ENCODE data around the gene TEN1.
A peak's percentile ranks its signal among the peaks of the same experiment; 100 is the strongest.

TEN1 gene

DNA sequence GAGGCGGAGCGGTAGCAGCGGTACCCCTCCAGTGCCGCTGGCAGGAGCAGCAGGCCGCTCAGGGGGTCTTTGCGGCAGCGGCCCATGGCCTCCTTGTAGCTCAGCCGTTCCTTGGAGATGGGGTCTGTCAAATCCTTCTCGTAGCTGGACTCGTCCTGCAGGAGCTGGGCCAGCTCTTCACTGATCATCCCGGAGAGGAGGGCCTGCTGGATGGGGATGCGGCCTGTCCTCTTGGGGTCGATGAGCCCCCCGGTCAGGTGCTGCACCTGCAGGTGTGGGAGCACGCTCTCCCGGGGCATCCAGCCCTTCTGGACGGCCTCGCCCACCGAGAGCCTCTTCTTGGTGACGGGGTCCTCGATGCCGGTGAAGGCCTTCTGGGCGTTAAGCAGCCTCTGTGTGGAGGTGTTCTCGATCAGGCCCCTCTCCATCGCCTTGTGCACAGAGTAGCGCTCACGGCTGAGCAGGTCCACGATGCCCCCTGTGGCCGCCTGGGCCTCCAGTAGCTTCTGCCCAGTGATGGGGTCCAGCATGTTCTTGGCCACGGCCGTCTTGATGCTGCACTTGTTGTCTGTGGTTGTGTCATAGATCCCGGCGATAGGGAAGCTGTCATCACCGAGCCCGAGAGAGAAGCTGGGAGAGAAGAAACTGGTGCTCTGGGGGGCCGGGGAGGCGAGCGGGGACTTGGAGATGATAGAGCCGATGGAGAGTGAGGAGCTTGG lies 28.2 kb downstream of the TEN1 start:
- DNase-seq (ENCODE audit: low spot score), result no peak

DNA sequence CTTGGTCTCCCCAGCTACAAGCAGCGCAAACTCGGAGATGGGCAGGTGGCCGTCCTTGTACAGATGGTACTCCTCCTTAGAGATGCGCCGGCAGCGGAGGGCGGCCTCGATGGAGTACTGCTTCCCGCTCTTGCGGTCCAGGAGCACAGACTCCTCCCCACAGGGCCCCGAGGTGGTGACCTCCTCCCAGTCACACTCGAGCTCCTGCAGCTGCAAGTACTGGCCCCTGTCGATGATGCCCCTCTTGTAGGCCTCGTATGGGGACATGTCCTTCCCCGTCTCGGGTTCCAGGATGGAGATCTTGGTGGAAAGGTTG lies 28.8 kb downstream of the TEN1 start:
- DNase-seq (ENCODE audit: low spot score), result no peak

DNA sequence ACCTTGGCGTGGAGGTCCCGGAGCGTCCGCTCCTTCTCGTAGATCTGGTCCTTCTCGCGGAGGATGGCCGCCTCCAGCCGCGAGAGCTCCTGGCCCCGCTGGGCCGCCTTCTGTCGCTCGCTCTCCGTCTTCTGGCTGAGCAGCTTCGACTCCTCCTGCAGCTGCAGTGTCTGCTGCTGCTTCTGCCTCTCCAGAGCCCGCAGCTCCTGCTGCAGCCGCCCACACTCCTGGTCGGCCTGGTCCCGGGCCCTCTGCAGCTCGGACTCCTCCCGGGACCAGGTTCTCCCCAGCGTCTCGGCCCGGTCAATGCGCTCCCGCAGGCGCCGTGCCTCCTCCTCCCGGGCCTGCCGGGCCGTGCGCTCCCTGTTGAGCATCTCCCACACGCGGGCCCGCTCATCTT lies 29.2 kb downstream of the TEN1 start:
- DNase-seq (ENCODE audit: low spot score), result no peak

DNA sequence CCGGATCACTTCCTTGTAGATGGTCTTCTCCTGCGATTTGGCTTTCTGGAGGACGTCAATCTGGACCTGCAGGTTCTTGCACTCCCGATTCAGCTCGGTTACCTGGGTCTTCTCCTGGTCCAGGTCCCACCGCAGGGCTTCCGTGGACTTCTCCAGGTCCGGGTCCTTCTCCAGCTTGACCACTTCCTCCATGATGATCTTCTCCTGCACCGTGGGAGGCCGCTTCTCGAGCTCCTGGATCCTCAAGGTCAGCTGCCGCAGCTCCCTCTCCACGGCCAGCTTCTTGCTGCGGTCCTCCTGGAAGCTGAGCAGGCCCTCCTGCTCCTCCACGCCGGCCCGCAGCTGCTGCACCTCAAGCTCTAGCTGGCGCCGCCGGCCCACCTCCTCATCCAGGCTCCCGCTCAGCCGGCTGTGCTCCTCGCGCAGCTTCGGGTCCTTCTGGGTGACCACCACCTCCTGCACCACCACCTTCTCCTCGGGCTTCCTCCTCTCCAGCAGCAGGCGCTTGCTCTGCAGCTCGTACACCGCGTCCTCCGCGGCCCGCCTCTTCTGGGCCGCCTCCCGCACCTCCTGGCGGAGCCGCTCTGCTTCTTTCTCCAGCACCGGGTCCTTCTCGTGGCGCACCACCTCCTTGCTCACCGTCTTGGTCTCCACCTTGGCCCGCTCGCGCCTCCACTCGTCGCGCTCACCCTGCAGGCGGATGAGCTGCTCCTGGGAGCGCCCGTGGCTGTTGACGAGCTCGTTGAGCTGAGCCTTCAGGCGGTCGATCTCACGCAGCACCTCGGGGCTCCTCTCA lies 29.8 kb downstream of the TEN1 start:
- no peak for DNase-seq (ENCODE audit: low spot score)

DNA sequence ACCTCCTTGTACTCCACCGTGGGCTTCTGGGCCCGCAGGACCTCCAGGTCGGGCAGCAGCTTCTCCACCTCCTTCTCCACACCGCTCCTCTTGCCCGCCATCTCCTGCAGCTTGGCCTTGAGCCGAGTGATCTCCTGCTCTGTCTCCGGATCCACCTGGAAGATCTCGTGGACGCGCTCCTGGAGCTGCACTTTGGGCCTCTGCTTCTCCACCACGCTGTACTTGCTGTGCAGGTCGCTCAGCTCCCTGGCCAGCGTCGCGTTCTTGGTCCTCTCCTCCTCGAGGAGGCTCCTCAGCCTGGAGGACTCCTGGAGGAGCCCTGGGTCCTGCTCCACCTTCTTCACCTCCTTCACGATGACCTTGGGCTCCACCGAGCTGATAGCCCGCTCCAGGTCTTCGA lies 30.4 kb downstream of the TEN1 start:
- no peak for DNase-seq (ENCODE audit: low spot score)

DNA sequence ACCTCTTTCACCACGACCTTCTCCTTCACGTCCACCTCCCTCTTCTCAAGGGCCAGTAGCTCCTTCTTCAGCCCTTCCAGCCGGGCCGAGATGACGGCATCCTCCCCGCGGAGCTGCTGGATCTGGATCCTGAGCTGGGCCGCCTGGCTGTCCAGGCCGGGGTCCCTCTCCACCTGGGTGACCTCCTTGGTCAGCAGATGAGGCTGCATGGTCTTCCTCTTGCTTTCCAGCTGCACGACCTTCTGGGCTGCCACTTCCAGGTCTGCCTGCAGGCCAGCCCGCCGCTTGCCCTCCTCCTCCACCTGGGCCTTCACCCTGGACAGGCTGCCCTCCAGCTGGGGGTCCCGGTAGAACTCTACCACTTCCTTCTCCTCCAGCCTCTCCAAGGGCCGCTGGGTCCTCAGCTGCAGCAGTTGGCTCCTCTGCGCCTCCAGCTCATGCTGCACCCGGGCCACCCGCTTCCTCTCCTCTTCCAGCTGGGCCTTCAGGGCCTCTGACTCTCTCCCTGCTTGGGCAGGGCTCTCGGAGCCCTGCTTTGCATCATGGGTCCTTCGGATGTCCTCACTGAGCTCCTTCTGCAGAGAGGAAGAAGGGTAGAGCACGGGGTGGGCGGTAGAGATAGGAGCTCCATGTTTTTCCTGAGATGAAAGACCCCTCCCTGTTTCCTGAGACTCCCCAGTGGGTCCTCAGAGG lies 31.1 kb downstream of the TEN1 start:
- DNase-seq (ENCODE audit: low spot score), result no peak

DNA sequence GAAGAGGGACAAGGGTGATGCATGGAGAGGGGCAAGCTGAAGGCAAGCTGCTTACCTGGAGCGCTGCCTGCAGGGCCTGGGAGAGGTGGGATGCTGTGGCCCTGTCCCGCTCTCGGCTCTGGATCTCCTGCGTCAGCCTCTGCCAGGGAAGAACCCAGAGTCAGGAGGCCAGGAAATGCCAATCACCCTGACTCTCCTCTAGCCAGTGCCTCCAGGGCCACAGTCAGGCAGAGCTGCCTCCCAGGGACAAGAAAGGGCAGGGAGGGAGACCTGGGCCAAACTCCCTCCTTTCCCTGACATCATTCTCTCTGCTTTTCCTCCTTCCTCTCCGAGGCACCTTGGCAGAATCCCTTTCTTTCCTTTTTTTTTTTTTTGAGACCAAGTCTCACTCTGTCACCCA lies 32.9 kb downstream of the TEN1 start:
- no peak for DNase-seq (ENCODE audit: low spot score)

DNA sequence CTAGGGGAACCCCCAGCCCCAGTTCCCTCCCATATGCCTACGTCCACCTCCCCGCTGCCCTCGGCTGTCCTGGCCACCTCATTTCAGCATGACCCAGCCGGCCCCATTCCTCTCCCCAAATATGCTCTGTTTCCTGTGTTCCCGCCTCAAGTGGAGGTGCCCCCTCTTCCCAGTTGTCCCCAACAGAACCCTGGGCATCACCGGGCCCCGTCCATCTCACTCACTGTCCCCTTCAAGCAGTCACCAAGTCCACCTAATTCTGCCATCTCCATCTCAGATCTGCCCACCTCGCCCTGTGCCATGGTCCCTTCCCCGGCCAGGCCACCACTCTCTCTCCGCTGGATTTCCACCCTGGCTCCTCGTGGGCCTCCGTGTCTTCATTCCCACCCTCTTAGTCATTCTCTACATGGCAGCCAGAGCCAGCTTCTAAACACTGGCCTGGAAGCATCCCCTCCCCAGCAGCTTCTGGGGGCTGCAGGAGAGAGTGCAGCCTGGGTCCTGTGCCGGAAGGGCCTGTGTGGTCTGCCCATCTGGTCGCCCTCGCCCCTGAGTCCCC lies 34.4 kb downstream of the TEN1 start:
- no peak for DNase-seq (ENCODE audit: low spot score)

DNA sequence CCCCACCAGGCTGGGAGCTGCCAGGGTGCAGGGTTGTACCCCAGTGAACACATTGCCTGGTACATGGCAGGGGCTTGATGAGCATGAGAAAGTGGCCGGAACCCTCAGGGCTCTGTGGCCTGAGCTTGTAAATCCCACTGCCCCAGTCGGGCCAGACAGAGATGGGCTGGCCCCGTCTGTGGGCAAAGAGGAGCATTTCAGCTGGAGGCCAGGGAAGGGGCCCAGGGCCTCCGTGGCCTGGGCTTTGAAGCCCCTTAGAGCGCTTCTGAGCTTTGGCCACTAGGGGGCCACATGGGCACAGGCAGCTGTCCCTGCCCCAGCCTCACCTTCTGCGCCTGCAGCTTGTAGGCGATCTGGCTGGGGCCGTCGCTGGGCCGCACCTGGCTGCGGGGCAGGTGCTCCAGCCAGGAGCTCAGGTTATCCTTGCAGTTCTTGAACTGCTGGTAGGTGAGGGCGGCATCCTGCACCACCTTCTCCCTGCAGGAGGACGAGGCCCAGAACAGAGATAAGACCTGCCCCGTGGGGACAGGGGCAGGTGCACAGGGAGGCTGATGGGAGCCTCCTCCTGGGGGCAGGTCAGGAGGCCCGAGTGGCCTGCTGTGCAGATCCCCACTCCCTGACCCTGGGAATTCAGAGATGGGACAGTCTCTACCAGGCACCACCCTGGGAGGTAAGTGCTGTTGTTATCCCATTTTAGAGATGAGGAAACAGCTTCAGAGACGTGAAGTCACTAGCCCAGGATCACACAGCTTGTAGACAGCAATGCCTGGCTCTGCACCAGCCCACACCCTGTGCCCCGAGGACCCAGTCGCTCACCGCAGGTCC lies 35.3 kb downstream of the TEN1 start:
- peak; percentile 68 for DNase-seq (ENCODE audit: low spot score)

DNA sequence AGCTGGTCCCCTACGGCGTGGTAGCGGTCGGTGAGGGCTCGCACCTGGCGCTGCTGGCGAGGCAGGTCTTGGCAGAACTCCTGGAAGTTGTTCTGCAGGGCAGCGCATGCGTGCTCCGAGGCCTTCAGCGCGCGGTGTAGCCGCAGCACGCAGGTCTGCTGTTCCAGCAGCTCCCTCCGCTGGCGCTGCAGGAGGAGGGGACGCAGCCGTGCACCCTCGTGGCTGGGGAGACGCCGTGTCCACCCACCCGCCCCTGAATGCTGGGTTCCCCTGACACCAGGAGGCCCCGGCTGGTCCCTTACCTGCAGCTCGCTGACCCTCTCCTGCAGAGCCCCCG lies 35.9 kb downstream of the TEN1 start:
- DNase-seq (ENCODE audit: low spot score), result no peak

DNA sequence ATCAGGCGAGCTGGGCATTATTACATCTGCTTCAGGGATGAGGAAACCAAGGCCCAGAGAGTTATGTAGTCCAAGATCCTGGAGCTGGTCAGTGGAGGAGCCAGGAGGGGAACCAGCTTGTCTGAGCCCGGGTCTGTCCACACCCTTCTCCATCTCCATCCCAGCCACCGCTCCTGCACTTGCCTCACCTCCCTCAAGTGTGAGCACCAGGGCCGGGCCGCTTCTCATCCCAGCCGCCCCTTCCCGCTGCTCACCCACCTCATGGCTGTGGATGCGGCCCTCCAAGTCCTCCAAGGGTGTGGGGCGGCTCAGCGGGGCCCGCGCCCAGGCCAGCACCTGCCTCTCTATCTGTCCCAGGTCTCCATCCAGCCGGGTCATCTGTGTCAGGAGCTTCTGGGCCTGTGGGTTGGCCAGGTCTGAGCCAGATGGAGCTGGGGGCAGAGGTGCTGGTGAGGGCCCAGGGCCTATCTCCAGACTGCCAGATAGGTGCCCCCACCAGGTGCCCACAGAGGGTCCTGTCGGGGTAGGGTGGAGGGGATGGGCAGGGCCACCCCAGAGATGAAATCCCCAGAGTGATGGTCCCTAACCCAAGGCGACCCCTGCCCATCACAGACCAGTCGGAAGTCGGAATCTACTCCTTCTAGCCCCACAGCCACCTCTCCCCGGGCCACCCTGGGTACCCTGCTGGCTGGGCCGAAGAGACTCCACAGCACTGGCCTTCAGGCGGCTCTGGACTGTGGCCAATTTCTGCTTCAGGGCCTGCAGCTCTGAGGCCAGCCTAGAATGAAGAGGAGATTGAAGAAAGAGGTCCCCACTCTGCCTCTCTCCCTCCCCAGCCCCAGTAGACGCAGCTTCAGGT lies 38.7 kb downstream of the TEN1 start:
- DNase-seq (ENCODE audit: low spot score), result no peak

DNA sequence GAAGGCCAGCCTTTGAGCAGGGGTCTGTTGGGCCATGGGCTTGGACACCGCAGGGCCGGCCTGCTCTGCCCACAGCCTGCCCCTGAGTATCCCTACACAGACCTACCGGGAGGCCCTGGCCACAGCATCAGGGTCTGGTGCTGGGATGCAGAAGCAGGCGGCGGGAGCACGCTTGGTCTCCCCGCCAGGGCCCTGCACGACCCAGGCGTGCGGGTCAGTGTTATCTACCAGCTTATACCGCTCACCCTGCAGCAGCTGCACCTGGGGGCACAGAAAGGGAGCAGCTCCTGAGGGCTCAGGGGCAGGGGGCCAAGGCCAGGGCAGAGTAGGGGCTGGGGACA lies 39.3 kb downstream of the TEN1 start:
- no peak for DNase-seq (ENCODE audit: low spot score)

DNA sequence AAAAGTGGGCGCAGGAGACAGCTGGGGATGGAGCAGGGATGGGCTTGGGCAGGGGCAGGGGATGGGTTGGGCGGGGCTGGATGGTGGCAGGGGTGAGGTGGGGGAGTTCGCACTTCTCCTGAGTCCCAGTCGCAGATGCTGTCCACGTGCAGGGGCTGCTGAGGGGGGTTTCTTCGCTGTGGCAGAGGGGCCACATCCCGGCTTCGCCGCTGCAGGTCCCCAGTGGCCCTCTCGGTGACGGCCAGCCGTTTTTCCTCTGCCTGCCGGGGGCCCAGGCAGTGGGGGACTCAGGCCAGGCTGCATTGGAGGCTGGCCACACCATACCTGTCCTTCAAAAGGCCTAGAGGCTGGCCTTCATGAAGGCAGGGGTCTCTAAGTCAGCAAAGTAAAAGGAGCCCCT lies 39.8 kb downstream of the TEN1 start:
- DNase-seq (ENCODE audit: low spot score), result no peak

DNA sequence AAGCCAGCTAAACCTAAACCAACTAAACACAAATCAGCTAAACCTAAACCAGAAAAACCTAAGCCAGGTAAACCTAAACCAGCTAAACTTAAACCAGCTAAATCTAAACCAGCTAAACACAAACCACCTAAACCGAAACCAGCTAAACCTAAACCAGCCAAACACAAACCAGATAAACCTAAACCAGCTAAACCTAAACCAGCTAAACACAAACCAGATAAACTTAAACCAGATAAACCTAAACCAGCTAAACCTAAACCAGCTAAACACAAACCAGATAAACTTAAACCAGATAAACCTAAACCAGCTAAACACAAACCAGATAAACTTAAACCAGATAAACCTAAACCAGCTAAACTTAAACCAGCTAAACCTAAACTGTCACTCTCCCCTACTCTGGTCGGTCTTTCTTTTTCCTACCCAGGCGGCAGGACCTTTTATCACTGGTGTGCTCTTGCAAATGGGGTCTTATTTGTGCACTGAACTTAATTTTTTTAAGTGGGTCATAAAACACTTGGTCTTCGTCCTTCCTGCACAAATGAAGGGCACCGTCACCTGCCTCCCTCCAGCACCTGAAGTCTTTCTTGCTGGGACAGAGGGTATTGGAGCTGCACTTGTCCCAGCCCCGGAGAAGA lies 40.9 kb downstream of the TEN1 start:
- no peak for DNase-seq (ENCODE audit: low spot score)

DNA sequence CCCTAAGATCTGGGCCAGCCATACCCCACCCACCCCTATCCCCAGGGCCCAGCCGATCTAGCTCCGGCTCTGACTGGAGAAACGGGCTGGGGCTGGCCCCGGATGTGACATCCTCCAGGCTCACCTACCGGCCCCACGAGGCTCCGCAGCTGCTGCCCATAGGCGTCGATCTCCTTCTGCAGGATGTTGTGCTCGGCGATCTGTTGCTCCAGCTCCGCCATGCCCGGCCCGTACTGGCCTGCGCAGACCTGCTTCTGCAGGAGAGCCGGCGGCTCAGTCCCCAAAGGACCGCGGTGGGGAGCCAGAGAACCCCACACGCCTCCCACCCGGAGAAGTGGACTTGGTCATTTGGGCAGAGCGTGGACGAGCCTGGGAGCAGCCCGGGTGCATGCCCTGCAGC lies 43.2 kb downstream of the TEN1 start:
- no peak for DNase-seq (ENCODE audit: low spot score)

DNA sequence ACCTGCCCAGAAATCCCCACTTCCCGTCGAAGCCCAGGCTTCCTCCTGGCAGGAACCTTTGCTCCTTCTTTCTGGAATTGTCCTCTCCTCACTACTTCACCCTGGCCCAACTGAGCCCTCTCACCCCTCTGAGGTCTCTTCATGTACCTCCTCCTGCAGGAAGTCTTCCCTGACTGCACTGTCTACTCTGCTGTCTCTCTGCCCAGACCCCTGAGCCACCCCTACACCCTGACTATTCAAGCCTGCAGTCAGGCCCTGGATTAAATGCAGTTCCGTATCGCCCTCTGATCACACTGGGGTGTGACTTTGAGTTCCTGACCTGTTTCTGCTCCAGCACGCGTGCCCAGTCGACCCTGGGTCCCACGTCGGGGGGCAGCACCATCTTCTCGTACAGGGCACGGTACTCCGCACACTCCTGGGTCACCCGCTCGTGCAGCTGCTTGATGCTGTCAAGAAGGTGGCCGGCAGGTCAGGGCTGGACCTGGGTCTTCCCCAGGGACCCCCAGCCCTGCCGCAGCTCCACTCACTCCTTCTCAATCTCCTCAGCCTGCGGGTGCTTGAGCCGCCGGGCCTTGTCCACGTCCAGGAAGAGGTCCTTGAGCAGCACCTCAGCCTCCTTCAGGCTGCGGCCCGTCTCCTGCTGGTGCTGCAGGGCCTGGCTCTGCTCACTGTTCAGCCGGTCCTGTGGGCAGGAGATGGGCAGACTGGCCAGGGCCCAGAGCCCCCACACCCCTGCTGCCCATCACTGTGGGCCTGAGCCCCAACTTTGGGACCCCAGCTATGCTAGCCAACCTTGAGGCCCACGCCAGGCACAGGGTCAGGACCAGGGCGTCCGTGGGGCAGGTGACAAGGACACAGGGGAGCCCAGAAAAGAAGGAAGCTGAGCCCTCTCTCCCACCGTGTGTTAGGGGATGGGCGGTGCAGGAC lies 44.2 kb downstream of the TEN1 start:
- no peak for DNase-seq (ENCODE audit: low spot score)

DNA sequence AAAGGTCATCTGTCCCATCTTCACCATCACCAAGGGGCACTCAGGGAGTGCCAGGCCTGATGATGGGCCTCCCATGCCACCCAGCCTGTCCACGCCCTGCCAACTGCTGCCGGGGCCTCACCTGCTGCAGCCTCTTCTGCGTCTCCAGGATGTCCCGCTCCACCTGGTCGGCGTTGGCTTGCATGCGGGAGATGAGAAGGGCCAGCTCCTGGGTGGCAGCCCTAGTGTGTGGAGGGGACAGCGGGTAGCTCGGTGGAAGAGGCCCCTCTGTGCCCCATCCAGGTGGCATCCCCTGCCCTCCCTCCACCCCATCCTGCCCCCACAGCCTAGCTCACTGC lies 44.8 kb downstream of the TEN1 start:
- DNase-seq (ENCODE audit: low spot score), result no peak

DNA sequence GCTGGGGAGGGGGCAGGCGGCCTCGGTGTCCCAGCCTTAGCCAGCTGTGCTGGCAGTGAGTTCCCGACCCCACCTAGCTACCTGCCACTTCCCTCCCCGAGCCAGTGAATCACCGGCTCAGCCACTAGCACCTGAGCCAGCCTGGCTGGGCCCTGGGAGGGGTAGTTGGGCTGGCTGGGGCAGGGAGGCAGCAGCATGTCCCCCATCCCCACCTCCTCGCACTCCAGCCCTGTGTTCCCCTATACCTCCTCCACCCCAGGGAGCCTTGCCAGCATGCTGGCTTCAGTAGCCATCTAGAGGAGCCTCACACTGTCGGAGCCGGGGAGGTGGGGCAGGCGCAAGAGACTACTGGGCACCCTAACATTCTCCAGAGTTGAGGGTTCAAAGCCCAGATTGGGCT lies 45.3 kb downstream of the TEN1 start:
- DNase-seq (ENCODE audit: low spot score), result no peak

DNA sequence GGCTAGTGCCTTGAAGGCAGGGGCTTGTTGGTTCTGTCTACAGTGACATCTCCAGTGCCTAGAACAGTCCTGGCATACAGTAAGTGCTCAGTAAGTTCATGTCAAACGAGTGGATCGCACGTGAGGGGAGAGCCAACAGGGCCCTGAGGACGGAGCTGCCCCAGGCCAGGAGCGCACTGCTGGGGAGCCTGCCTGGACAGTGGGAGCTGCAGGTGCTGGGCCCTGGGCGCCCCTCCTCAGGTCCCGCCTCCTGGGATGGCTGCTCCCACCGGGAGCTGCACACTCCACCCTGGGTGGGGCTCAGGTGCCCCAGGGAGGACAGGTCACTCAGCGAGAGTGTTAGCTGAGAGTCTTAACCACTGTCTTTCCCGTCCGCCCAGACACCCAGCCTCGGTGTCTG lies 46.3 kb downstream of the TEN1 start:
- DNase-seq (ENCODE audit: low spot score), result no peak

DNA sequence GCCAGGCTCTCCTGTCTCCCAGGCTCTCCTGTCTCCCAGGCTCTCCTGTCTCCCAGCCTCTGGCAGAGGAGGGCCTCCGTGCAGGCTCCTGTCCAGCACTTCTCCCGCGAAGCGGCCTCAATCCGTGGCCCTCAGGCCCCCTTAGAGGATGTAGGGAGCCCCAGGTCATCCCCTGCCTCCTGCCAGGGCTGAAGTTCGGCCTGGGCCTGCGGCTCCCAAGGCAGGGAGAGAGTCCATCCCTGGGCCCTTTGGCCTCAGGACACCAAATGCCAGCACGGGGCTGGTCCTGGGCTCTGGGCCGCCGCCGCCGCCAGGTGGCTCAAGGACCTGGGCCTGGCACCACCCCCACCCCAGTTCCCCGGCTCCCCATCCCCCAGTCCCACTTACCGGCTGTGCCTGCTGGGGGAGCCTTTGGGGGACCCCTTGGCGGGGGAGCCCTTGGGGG lies 47.7 kb downstream of the TEN1 start:
- no peak for DNase-seq (ENCODE audit: low spot score)
